Hindlimb muscle (tissue), 1 donor: ENCODE results near the gene EDARADD. TPM values are rescaled to one million over a fixed set of nuclear protein-coding genes. Genes with fewer than 3 reads are reported as not detected.
A peak's percentile ranks its signal among the peaks of the same experiment; 100 is the strongest.

Source experiments
- DNase-seq: peaks from one replicate; pipeline ENCODE4 v3.0.0-alpha.2; 2013
- polyA plus RNA-seq: library from polyadenylated mRNA; unstranded; fragments of 120-200 nt; gene quantifications from one replicate; pipeline ENCODE4 v1.2.1, GENCODE V29; 2013; ENCODE audit not compliant: insufficient read length

The EDARADD gene
- polyA plus RNA-seq, 1 donor = 0.19 TPM

DNA sequence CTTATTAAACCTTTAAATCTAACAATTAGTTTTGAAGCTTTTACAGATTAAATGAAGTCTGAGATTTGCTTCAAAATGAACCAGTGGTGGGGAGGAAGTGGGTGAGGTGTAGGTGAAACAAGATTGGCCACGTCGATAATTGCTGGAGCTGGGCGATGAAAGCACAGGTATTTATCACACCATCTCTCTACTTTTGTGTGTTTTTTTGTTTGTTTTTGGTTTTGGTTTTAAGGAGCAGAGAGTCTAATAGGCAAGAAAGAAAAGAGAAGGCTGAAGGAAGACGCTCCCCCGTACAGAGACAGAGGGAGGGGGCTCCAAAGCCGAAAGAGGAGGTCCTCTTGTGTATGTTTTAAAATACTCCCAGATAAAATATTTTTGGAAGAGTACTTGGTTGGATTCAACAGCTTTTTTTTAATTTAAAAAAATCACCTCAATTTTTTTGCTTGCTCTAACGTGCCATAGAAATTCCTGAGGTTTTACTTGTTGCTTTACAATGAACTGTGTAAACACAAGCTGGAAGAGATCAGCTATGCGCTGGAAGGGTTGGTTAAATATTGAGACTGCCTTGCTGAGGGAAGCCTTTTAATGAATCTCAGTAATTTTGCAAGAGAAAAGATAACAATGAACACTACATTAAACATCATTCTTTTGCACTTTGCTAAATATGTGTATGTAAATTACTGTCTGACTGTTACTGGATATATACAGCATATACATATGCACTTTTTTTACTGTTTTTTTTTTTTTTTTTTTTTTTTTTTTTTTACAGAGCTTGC is 123.0 kb downstream of the EDARADD start:
- no peak for DNase-seq

DNA sequence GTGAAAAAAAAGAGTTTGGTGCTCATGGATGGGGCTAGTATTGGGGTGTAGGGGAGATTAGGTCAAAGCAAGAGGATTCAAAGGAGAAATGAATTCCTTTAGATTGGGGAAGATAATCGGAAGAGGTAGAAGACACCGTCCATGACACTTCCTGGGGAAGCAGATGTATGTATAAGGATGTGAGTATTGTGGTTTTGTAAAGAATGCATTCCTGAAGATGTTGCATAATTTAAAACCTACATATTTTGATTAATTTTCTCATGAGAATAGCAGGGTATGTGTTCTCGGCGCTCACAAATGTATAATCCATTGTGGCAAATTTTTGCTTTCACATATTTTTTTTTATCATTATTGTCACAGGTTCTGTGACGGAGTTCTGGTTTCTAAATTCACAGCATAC is 124.2 kb downstream of the EDARADD start:
- no peak for DNase-seq

DNA sequence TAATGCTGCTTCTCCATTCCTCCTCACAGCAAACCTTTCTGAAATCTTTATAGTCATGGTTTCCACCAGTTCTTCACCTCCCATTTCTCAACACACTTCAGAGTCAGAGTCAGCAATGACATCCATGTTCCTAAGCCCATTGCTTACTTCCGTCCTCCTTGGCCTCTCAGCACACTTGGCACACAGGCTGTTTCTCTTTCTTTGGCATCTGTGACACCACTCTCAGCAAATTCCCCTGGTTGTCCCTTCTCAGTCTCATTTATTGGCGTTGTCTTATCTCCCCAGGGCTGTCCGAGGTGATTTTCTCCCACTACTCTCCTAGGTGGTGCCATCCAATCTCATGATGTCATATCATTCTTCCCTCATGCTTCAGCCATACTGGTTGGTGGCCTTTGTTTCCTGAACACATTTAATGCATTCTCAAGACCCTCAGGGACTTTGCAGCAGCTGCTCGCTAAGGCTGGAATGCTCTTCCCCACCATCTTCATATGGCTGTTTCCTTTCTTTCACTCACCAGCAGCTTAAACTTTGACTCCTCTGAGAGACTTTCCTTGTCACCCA is 126.4 kb downstream of the EDARADD start:
- DNase-seq = no peak

DNA sequence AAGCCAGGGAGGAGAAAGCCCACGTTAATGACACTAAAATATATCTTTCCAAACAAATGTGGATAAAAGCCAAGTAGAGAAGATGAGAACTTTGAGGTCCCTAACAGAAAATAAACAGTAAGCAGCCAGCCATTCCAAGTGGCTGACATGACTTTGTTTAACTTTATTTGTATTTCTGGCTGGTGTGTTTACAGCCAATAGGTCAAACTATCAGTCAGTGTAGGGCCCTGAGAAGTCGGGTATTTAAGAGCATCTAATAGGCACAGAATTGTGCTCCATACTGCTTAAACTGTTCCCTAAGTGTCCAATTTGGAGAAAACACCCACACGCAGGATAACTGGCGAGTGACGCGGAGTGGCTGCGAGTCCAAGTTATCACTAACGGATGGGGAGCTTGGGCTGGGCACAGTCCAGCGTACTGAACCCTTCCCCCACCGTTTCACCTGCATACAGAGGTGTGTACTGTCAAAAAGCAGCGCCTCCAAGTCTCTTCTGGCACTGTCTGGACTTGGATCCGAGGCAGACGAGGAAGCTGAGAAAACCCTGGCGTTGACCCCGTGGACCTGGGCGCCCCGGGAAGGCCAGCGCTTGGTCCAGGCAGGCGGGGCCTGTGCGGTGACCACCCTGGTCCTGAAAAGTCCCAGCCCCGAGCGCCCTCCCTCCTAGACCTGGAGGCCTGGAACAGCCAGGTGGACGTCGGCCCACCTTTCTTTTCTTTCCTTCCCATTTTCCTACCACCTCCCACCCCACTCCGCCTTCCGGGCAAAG is 129.0 kb downstream of the EDARADD start:
- DNase-seq = no peak

DNA sequence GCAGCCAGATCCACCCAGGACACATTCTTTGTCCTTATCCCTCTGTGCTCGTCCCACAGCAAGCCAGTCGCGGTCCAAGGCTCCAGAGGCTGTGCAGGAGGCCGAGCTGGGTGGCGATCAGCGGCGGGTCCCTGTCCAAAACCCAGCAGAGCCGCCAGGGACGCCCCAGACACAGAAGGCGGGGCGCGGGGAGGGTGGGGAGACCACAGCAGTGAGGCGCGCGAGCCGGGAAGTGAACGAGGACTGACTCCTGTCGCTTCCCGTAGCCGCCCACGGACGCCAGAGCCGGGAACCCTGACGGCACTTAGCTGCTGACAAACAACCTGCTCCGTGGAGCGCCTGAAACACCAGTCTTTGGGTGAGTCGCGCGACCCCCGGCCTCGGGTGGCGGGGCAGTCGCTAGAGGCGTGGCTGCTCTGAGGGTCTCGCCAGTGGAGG is 129.6 kb downstream of the EDARADD start, which contains the start of gene LGALS8:
TSS of gene LGALS8 (plus strand) at position 279 of the 438 bp plus-strand sequence. CDS start 2,089 bp downstream, outside the sequence.
- peak; percentile 88 for DNase-seq

DNA sequence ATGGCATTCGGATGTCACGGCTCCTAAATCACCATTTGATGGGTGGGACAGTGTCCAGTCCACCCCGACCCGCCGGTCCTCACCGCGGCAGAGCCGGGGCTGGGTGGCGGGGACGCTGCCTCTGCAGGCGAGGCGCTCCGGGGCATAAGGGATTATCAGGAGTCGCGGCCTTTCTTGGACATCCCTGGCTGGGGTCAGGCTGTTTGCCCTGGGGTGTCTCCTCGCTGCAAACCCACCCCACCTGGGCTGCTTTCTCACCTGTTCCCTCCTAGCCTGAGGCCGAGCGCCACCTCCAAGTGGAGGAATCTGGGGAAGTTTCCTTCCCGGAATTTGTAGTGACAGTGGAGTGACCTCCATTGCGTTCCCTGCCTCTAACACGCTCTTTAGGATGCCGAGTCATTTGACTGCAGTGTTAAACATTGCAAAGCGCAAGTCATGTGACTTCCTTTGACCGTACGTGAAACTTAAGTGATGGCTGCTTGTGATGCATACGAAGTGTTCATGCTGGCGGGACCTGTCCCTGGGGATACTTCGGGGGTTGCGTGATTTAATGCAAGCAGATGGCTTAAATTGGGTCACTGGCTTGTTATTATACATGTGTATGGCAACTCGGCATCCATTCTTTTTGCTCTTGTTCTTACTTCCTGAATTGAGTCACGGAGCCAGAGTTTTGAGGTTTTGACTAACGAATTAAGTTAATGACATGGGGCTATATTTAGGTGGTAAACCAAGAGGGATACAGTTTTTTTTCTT is 130.2 kb downstream of the EDARADD start:
- peak; percentile 76 for DNase-seq

DNA sequence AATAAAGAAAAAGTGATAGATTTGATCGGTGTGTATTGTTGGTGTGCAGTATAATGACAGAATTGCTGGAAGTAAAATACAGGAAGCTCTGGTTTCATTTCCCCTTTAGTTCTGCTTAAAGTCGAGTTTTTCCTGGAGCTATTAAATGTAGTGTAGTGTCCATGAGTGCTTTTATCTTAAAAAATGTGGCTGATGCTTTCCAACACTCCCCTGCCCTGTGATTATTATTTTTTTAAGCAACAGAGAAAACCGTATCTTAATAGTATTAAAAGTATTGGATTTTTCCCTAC is 130.8 kb downstream of the EDARADD start:
- DNase-seq = no peak

DNA sequence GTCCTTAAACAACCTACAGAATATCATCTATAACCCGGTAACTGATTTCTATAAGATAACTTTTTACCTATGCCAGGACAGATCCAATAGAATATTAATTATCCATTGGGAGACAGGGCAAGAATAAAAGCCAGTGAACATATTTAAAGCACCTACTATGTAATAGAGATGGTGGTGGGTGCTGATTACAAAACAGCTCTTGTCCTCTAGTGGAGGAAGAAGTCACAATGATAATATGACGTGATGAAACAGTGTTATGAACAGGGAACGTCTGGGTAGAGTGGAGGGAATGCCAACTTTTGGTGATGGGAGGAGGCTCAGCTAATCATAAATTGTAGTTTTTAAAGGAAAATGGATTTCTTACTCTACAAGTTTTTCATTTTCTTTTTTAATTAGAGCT is 132.0 kb downstream of the EDARADD start:
- no peak for DNase-seq

DNA sequence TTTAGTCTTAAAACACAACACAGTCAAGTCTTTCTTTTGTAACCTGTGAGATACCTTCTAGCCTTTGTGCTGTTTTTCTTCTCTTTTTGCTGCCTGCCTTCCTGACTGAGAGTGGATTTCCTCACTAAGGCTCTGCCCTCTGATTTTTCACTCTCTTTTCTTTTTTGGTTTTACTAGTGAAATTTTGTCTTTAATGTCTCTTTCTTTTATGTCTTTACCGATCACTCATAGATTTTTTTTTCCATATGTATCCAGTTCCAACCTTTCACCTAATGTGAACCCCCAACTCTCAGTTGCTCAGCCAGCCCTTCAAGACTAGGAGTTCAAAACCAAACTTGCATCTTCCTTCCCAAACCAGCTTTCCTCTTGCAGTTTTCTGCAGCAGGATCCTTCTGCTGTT is 136.2 kb downstream of the EDARADD start:
- DNase-seq = no peak

DNA sequence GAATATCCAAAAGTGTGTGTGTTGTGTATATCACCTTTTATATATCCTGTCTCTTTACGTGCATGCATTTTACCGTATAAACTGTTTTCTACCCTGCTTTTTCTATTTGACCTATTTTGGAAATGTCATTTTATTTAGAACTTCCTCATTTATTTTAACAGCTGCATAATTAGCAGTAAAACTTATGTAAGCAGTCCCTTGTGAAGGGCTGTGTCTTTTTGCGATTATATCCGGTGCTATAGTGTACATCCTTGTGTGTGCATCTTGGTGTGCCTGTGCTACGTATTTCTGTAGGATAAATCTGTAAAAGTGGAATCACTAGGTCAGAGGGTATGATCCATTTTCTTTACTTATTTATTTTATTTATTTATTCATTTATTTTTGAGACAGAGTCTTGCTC is 136.9 kb downstream of the EDARADD start:
- DNase-seq = no peak

DNA sequence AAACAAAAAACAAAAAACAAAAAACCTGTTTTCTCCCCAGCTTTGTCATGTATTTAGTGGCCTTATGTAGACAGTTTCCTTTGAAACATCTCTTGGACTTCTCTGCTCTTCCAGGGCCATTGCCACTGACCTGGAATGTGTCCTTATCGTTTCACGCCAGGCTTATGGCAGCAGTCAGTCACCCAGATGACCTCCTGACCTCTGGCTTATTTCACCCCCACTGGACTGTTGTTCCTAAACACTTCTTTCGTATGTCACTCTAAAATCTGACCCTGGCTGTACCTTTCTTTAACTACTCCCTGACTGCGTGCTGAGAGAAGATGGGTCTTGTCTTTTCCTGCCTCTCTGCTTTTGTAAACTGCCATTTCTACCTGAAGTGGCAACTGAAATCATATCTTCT is 138.8 kb downstream of the EDARADD start:
- no peak for DNase-seq

DNA sequence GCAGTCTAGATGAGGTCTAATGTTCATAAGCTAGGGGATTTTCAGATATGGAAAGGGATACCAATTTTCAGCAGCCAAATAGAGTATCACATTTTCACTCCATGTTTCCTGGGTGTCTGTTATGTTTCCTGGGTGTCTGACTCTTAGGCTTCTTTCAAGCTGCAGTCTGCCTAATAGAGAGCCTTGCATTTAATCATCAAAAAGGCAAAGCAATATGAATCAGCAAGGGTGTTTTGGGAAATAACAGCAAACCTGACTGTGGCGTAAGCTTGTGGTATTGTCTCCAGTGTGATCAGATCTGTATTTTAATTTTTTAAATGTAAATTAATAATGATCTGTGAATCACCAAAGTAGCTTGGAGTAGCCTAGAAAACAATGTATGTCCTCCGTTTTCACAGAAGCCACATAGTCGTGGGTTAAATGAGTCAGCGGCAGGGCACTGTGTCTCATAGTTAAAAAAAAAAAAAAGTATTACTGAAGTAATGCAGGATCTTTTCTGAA is 140.1 kb downstream of the EDARADD start:
- no peak for DNase-seq

Other genes with a start within 250 kb of the EDARADD start
- 2.6 TPM for gene ERO1B, start 112.3 kb upstream of the EDARADD start, polyA plus RNA-seq
- 28.0 TPM for gene LGALS8, start 129.7 kb downstream of the EDARADD start, polyA plus RNA-seq
- 19.9 TPM for gene HEATR1, start 210.2 kb downstream of the EDARADD start, polyA plus RNA-seq